SK-N-SH treated with all-trans-retinoic acid at 6 μM for 48 hours (cell line): ENCODE data around the gene CADM2.

Experiments used
- ATAC-seq: fragments of 200-7000 bp; cut with Tn5 transposase; 3 replicates; pipeline ENCODE4 v1.9.1; 2020; ENCODE audit warnings: mild to moderate bottlenecking, moderate library complexity
- ARNTL ChIP-seq: fragments of 450-650 bp; formaldehyde crosslinking; IDR thresholded peaks from 2 replicates; pipeline ENCODE4 v1.5.0; 2020; ENCODE audit warnings: low read depth, mild to moderate bottlenecking, moderate library complexity, borderline replicate concordance
- BACH2 ChIP-seq: fragments of 250-450 bp; sonication (Bioruptor Pico); IDR thresholded peaks from 2 replicates; pipeline ENCODE4 v1.9.0; 2021; ENCODE audit warnings: mild to moderate bottlenecking, borderline replicate concordance
- CSDC2 ChIP-seq: fragments of 250-450 bp; sonication (Bioruptor Pico); IDR thresholded peaks from 2 replicates; pipeline ENCODE4 v1.5.0; 2020; ENCODE audit warnings: mild to moderate bottlenecking, moderate library complexity
- ESRRG ChIP-seq: fragments of 250-450 bp; sonication (Bioruptor Pico); IDR thresholded peaks from 2 replicates; pipeline ENCODE4 v1.6.1; 2021; ENCODE audit warnings: mild to moderate bottlenecking
- GLIS3 ChIP-seq: fragments of 250-450 bp; sonication (Bioruptor Pico); IDR thresholded peaks from 2 replicates; pipeline ENCODE4 v1.5.0; 2020; ENCODE audit warnings: mild to moderate bottlenecking, moderate library complexity
- ISL1 ChIP-seq: fragments of 250-450 bp; sonication (Bioruptor Pico); IDR thresholded peaks from 2 replicates; pipeline ENCODE4 v2.1.2; 2022; ENCODE audit warnings: mild to moderate bottlenecking, moderate library complexity
- OSR1 ChIP-seq: fragments of 250-450 bp; sonication (Bioruptor Pico); IDR thresholded peaks from 2 replicates; pipeline ENCODE4 v1.8.0; 2022; ENCODE audit warnings: moderate library complexity, mild to moderate bottlenecking, inconsistent platforms
- PATZ1 ChIP-seq: fragments of 250-450 bp; sonication (Bioruptor Pico); IDR thresholded peaks from 2 replicates; pipeline ENCODE4 v1.8.0; 2020; ENCODE audit warnings: mild to moderate bottlenecking, moderate library complexity, borderline replicate concordance
- PPARA ChIP-seq: fragments of 250-450 bp; sonication (Bioruptor Pico); IDR thresholded peaks from 2 replicates; pipeline ENCODE4 v1.5.0; 2020; ENCODE audit warnings: mild to moderate bottlenecking, borderline replicate concordance
- RARB ChIP-seq: fragments of 250-450 bp; sonication (Bioruptor Pico); IDR thresholded peaks from 2 replicates; pipeline ENCODE4 v1.8.0; 2021; ENCODE audit warnings: mild to moderate bottlenecking, moderate library complexity
- SNAI2 ChIP-seq: fragments of 250-450 bp; sonication (Bioruptor Pico); IDR thresholded peaks from 2 replicates; pipeline ENCODE4 v1.5.0; 2020; ENCODE audit warnings: mild to moderate bottlenecking, moderate library complexity
- TCF4 ChIP-seq: fragments of 250-450 bp; sonication (Bioruptor Pico); IDR thresholded peaks from 2 replicates; pipeline ENCODE4 v1.8.0; 2021; ENCODE audit warnings: mild to moderate bottlenecking, moderate library complexity, borderline replicate concordance
- TOX ChIP-seq: fragments of 250-450 bp; sonication (Bioruptor Pico); IDR thresholded peaks from 2 replicates; pipeline ENCODE4 v1.8.0; 2021; ENCODE audit warnings: mild to moderate bottlenecking, moderate library complexity, borderline replicate concordance
- ZC3H10 ChIP-seq: fragments of 250-450 bp; sonication (Bioruptor Pico); IDR thresholded peaks from 2 replicates; pipeline ENCODE4 v1.5.1; 2021; ENCODE audit warnings: mild to moderate bottlenecking, moderate library complexity
- ZFP3 ChIP-seq: fragments of 250-450 bp; sonication (Bioruptor Pico); IDR thresholded peaks from 2 replicates; pipeline ENCODE4 v1.5.0; 2020; ENCODE audit warnings: mild to moderate bottlenecking, moderate library complexity
- ZFP30 ChIP-seq: fragments of 450-650 bp; formaldehyde crosslinking; IDR thresholded peaks from 2 replicates; pipeline ENCODE4 v1.5.0; 2022; ENCODE audit warnings: mild to moderate bottlenecking, moderate library complexity
- ZNF565 ChIP-seq: fragments of 450-650 bp; formaldehyde crosslinking; conservative IDR thresholded peaks from 2 replicates; pipeline ENCODE4 v1.5.0; 2020; ENCODE audit warnings: low read depth, mild to moderate bottlenecking, moderate library complexity
- ZNF70 ChIP-seq: fragments of 450-650 bp; formaldehyde crosslinking; IDR thresholded peaks from 2 replicates; pipeline ENCODE4 v1.5.0; 2020; ENCODE audit warnings: mild to moderate bottlenecking, moderate library complexity
- ZNF8 ChIP-seq: fragments of 450-650 bp; formaldehyde crosslinking; IDR thresholded peaks from 2 replicates; pipeline ENCODE4 v1.5.0; 2020; ENCODE audit warnings: mild to moderate bottlenecking, moderate library complexity
- TF ChIP-seq, protein P1 (sequence below): fragments of 250-450 bp; sonication (Bioruptor Pico); IDR thresholded peaks from 2 replicates; pipeline ENCODE4 v1.5.0; 2020; ENCODE audit warnings: mild to moderate bottlenecking, moderate library complexity
- TF ChIP-seq, protein P2 (sequence below): fragments of 250-450 bp; sonication (Bioruptor Pico); IDR thresholded peaks from 2 replicates; pipeline ENCODE4 v1.5.1; 2021; ENCODE audit warnings: mild to moderate bottlenecking, moderate library complexity
- TF ChIP-seq, protein P3 (sequence below): fragments of 250-450 bp; sonication (Bioruptor Pico); IDR thresholded peaks from 2 replicates; pipeline ENCODE4 v1.8.0; 2021; ENCODE audit warnings: low read depth, mild to moderate bottlenecking, moderate library complexity, borderline replicate concordance
- TF ChIP-seq, protein P4 (sequence below): fragments of 250-450 bp; sonication (Bioruptor Pico); IDR thresholded peaks from 2 replicates; pipeline ENCODE4 v1.5.1; 2020; ENCODE audit warnings: low read depth, mild to moderate bottlenecking, moderate library complexity

Gene CADM2

DNA sequence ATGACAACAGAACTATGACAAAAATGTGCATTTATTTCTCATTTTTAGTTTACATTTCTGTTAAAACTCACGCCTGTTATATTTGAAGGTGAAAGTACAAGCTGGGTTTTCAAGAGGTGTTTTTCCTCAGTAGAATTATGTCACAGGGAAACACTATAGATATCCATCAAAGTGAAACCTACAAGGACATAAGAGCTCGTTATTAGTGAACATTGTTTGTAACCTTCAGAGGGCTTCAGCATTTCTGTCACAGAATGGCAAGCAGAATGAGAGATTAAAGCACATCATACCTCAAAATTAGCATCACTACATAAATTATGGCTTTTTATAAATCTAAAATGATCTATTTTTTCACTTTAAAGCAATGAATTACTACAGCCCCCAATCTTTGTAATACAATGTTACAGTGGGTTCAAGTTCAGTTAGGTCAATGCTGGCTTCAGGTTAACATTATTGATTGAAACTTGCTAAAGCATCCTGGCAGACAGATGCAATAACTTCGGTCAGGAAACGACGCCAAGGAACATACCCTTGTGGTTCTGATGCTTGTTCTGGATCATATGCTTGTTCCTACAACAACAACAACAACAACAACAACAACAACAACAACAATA is 405.6 kb downstream of the CADM2 start:
- TF ChIP-seq BACH2 (CRISPR knock-in tag) (no peak), ARNTL (CRISPR knock-in tag) (no peak), ESRRG (CRISPR knock-in tag) (no peak), ZNF8 (no peak), ZC3H10 (no peak), SNAI2 (CRISPR knock-in tag) (no peak), TCF4 (CRISPR knock-in tag) (no peak)
- TF ChIP-seq, protein P1, sequence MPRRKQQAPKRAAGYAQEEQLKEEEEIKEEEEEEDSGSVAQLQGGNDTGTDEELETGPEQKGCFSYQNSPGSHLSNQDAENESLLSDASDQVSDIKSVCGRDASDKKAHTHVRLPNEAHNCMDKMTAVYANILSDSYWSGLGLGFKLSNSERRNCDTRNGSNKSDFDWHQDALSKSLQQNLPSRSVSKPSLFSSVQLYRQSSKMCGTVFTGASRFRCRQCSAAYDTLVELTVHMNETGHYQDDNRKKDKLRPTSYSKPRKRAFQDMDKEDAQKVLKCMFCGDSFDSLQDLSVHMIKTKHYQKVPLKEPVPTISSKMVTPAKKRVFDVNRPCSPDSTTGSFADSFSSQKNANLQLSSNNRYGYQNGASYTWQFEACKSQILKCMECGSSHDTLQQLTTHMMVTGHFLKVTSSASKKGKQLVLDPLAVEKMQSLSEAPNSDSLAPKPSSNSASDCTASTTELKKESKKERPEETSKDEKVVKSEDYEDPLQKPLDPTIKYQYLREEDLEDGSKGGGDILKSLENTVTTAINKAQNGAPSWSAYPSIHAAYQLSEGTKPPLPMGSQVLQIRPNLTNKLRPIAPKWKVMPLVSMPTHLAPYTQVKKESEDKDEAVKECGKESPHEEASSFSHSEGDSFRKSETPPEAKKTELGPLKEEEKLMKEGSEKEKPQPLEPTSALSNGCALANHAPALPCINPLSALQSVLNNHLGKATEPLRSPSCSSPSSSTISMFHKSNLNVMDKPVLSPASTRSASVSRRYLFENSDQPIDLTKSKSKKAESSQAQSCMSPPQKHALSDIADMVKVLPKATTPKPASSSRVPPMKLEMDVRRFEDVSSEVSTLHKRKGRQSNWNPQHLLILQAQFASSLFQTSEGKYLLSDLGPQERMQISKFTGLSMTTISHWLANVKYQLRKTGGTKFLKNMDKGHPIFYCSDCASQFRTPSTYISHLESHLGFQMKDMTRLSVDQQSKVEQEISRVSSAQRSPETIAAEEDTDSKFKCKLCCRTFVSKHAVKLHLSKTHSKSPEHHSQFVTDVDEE (CRISPR knock-in tag): no peak
- TF ChIP-seq, protein P2, sequence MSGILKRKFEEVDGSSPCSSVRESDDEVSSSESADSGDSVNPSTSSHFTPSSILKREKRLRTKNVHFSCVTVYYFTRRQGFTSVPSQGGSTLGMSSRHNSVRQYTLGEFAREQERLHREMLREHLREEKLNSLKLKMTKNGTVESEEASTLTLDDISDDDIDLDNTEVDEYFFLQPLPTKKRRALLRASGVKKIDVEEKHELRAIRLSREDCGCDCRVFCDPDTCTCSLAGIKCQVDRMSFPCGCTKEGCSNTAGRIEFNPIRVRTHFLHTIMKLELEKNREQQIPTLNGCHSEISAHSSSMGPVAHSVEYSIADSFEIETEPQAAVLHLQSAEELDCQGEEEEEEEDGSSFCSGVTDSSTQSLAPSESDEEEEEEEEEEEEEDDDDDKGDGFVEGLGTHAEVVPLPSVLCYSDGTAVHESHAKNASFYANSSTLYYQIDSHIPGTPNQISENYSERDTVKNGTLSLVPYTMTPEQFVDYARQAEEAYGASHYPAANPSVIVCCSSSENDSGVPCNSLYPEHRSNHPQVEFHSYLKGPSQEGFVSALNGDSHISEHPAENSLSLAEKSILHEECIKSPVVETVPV (CRISPR knock-in tag): no peak
- ATAC-seq: no peak

GRCh38 chr3:85370341-85370740 is 411.6 kb downstream of the CADM2 start:
- ATAC-seq: no peak
- TF ChIP-seq ARNTL (CRISPR knock-in tag): no peak
- TF ChIP-seq ISL1 (CRISPR knock-in tag): no peak
- no peak for TF ChIP-seq ZNF70
- TF ChIP-seq TOX (CRISPR knock-in tag): no peak
- TF ChIP-seq, protein P3, sequence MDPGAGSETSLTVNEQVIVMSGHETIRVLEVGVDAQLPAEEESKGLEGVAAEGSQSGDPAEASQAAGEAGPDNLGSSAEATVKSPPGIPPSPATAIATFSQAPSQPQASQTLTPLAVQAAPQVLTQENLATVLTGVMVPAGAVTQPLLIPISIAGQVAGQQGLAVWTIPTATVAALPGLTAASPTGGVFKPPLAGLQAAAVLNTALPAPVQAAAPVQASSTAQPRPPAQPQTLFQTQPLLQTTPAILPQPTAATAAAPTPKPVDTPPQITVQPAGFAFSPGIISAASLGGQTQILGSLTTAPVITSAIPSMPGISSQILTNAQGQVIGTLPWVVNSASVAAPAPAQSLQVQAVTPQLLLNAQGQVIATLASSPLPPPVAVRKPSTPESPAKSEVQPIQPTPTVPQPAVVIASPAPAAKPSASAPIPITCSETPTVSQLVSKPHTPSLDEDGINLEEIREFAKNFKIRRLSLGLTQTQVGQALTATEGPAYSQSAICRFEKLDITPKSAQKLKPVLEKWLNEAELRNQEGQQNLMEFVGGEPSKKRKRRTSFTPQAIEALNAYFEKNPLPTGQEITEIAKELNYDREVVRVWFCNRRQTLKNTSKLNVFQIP (CRISPR knock-in tag): no peak
- TF ChIP-seq PPARA (CRISPR knock-in tag): no peak
- TF ChIP-seq ZFP30 (CRISPR knock-in tag): no peak
- TF ChIP-seq, protein P4, sequence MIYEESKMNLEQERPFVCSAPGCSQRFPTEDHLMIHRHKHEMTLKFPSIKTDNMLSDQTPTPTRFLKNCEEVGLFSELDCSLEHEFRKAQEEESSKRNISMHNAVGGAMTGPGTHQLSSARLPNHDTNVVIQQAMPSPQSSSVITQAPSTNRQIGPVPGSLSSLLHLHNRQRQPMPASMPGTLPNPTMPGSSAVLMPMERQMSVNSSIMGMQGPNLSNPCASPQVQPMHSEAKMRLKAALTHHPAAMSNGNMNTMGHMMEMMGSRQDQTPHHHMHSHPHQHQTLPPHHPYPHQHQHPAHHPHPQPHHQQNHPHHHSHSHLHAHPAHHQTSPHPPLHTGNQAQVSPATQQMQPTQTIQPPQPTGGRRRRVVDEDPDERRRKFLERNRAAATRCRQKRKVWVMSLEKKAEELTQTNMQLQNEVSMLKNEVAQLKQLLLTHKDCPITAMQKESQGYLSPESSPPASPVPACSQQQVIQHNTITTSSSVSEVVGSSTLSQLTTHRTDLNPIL: no peak

DNA sequence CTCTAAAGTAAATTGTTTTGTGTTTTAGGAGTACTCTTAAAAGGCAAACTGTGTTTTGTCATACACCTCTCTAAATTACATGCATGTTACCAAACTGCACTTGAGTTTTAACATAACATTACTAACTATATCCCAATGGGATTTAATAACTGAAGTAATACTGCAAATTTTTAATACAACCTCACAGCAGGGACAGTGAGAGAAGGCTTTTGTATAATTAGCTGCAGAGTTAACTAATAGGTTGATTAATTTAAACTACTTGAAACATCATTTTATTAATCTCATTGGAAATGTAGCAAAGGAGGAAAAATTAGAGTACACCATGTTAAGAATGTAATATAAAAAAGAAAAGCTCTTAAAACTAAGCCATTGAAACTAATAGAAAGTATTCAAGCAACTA is 417.3 kb downstream of the CADM2 start:
- no peak for TF ChIP-seq ZC3H10
- no peak for TF ChIP-seq TOX (CRISPR knock-in tag)
- TF ChIP-seq CSDC2: no peak
- TF ChIP-seq ZNF8: no peak
- TF ChIP-seq ZNF565: no peak
- no peak for TF ChIP-seq ZNF70
- TF ChIP-seq RARB: no peak
- no peak for TF ChIP-seq ISL1 (CRISPR knock-in tag)
- TF ChIP-seq, protein P4: no peak
- TF ChIP-seq GLIS3 (CRISPR knock-in tag): no peak
- no peak for TF ChIP-seq ARNTL (CRISPR knock-in tag)
- no peak for TF ChIP-seq ZFP30 (CRISPR knock-in tag)
- no peak for TF ChIP-seq BACH2 (CRISPR knock-in tag)
- no peak for TF ChIP-seq PATZ1 (CRISPR knock-in tag)
- no peak for TF ChIP-seq ZFP3 (CRISPR knock-in tag)
- TF ChIP-seq TCF4 (CRISPR knock-in tag): no peak
- TF ChIP-seq, protein P3 (CRISPR knock-in tag): no peak
- TF ChIP-seq OSR1 (CRISPR knock-in tag): no peak
- TF ChIP-seq ESRRG (CRISPR knock-in tag): no peak
- no peak for ATAC-seq
